Measurements from ENCODE around the gene C14orf180.
A peak's percentile ranks its signal among the peaks of the same experiment; 100 is the strongest.

The C14orf180 gene

DNA sequence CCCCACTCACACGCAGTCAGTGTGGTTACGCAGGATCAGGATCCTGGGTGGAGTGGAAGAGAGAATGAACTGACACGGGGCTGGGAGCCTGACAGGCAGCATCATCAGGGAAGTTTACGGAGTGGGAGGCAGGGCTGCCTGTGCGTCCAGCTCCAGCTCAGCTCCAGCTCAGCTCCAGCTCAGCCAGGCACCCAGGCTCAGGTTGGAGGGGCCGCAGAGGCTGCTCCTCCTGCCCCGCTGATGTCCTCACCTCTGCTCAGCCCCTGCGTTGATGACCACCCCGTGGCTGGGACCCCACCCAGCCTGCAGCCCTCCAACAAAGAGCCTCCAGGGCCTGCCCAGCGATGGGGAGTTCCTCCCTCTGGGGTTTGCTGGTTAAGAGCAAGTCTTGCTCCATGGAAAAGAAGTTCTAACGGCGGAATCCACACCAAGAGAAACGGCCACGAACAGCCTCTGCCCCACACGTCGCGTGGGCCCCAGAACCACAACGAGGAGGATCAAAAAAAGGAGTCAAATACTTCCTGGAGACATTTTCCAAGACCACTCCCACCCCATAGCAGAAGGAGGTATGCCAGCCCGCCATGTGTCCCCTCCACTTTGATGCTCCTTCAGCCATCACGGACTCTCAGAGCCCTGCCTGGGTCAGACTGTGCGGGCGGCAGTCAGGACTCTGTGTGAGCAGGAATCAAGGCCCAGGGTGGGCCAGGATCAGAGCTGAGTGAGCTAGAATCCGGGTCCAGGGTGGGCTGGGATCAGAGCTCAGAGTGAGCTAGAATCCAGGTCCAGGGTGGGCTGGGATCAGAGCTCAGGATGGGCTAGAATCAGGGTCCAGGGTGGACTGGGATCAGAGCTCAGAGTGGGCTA, 17.7 kb upstream of the C14orf180 start:
- no peak for DNase-seq (ENCODE audit: low spot score)

DNA sequence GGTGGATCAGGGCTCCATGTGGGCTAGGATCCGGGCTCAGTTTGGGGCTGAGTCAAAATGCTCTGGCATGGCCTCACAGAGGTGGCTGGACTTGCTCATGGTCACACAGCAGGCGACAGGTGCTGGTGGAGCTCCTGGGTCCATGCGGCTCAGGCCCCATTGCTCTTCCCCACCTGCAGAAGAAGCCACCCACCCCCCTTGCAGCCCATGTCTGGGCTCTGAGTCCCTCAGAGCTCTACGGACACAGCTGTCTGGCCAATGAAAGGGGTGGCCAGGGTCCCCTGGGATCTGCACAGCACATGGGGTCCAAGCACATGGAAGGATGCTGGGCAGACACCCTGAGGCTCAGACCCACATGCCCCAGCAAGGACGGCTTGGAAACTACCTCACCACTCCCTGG, 17.0 kb upstream of the C14orf180 start:
- no peak for DNase-seq (ENCODE audit: low spot score)

DNA sequence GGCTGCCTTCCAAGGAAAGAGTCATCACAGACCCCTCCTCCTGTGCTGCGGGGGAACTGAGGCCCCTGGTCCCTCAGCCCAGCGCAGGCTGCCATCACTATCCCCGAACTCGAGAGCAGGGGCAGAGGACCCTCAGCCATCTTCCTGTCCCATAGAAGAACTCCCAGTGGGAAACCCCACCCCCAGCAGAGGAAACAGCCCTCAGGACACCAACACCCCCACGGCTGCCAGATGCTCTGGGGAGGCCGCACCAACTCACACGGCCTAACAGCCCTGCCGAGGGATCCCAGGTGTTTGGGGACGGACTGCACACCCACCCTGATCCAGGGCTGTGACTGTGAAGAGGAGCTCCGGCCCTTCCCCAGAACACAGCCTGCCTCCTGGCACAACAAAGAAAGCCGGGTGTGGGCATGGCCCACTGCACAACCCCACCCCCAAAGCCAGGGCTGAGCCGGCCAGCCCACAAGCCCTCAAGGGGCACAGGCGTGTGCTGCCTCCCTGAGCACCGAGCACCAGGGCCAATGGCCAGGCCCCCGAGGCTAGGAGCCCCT, 16.3 kb upstream of the C14orf180 start:
- no peak for DNase-seq (ENCODE audit: low spot score)

DNA sequence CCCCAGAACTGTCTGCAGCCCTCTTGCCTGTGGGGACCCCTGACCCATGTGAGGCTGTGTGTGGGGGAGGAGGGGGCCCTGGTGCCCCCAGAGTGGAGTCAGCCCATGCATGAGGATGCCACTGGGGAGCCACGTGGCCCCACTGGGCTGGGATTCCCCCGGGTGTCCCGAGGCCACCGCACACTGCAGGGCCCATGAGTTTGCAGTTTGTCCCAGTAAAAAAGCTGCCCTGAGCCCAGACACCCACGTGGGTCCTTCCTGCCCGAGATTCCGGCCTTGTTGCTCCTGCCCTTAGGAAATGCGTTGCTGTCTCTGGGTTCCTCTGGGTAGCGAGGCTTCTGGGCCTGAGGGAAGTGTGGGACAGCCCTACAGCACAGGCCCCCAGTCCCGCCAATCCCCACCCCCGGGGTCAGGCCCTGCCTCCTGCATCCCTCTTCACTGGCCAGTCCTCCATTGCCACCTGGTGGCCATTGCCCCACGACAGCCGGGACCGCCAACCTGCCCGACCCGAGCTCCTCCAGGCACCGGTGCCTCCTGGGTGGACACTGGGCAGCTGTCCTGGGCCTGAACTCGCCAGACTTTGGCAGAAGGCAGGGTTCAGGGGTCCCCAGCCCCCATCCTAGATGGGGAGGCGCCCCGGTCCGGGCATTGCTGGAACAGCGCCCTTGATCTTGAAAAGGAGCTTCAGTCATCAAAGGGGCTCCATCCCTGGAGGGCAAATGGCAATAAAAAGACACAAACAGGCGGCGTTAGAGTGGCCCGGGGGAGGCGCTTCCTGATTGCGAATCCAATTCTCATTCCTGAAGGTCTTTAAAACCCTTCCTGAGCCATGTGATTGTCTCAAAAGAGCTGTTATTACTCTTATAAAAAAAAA, 15.6 kb upstream of the C14orf180 start:
- peak; percentile 65 for DNase-seq (ENCODE audit: low spot score)

DNA sequence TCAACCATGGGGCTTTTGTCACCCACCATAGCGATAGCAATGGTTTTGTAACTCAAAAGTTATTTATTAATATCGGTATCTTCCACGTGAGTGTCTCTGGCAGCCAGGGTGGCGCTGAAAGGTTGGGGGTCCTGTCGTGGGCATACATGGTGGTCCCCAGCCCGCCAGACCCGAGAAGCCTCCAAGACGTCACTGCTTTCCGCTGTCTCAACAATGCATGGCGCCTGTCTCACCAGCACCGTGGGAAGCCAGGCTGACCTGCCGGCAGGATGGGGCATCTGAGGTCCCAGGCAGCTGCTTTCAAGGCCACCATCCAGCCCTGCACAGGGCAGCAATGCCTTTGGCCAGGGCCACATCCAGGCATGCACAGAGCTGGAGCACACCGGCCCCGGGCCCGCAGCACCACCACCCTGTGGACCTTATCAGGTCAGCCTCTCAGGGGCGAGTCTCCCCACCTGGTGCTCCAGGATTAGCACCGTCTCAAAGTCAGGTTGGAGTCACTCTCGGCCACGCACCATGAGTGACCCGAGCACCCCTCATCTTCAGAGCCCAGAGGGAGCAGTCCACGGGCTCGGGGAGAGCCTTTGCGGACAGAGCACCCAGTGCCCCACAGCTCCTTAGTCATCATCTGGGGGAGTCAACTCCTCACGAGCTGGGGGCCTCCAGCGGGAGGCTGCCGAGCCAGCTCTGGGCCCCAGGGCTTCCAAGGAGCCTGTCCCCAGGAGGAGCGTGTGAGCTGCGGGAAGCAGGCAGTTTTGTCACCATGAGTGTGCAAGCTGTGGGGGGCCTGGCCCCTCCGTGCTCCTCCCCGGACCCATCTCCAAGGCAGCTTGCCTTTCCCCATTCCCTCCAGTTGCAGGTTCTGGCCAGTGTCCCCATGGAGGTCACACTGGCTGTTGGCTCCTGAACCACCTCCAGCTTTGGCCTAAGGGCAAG, 14.6 kb upstream of the C14orf180 start:
- no peak for DNase-seq (ENCODE audit: low spot score)

DNA sequence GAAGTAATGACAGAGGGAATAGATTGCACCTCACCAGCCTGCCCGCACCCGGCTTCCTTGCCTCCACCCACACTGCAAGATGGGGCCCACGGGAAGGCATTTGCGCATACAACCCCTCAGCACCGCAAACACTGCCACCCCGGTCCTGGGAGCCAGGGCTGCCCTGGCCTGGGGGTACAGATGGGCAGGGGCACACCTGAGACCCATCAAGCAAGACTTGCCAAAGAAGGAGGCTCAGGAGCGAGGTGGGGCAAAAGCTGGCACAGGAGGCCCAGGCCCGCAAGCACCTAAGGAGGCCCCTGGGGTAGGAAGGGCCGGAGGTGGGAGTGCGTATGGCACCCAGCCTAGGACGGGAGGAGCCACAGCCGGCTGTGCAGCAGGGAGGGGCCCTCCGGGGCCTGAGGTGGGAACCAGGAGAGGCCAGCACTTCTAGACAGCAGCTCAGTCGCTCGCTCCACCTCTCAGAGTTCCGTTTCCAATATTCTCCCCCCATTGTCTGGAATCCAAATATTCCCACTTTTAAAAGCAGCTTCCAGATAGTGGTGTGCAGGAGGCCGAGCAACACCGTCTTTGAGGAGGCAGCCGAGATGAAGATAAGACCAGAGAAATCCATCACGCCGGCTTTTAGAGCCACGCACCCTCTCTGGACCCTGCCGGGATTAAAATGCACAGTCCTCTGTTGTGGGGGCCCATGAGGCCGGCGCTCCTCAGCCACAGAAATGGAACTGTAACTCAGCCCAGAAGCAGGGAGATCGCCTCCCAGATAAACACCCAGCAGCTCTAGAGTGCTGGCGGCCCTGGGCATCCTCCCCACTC, 12.2 kb upstream of the C14orf180 start:
- DNase-seq (ENCODE audit: low spot score) = no peak

DNA sequence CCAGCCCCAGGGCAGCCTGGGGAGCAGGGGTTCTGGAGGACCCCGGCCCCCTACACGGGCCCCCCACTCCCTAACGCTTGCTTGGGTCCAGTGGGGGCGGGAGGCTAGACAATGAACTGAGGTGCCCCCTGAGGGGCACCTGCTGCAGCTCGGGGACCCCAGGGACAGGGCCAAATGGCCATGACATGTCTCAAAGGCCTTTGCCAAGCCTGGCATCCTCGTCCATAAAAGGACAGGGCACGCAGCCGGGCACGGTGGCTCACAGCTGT, 11.7 kb upstream of the C14orf180 start:
- no peak for DNase-seq (ENCODE audit: low spot score)

DNA sequence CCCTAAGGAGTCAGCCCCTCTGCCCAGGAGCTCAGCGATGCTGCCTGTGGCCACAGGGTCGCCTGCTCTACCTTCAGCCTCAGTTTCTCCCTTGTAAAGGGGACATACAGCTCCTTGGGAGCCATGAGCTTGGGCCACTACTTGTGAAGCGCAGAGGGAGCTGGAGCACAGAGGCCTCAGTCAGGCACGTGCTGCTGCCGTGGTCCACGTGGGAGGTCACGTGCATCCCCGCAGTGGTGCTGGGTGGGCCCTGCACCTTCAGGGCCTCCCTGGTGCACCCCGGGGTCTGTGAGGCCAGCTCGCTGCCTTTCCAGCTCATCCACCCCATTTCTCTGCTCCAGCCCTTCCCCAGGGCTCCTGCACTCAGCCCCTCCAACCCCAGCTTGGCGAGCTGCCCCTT, 10.9 kb upstream of the C14orf180 start:
- no peak for DNase-seq (ENCODE audit: low spot score)

DNA sequence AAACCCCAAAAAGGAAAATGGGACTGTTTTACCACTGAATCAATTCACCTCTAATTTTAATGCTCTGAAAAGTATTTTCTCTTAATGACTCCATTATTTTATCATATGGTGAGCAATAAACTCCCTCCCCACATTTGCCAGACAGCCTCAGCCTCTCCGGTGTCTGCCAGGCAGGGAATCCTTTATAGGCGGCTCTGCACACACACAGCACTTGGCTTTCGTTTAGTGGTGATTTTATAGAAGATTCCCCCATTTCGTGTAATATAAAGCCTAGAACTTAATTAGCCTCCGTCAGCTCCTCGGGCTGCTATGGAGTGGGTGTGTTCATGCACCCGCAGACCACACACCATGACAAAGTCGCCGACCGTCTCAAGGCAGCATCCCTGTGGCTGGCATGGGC, 10.1 kb upstream of the C14orf180 start:
- DNase-seq (ENCODE audit: low spot score) = no peak

DNA sequence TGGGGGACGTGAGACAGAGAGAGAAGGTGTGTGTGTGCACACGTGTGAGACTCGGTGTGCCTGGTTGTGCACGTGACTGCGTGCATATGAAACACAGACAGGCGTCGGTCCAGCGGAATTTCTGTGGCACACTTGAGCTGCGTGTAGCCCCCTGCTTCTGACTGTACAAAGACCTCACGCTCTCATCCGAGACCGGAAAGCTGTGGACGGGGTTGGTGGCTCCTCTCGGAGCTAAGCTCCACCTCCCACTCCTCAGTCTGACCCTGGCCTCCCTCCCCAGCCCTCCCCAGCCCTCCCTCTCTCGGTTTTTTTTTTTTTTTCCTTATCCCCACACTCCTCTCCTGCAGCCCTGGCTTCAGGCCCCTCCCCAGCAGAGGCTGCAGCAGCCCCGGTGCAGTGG, 8.3 kb upstream of the C14orf180 start:
- DNase-seq (ENCODE audit: low spot score) = no peak

DNA sequence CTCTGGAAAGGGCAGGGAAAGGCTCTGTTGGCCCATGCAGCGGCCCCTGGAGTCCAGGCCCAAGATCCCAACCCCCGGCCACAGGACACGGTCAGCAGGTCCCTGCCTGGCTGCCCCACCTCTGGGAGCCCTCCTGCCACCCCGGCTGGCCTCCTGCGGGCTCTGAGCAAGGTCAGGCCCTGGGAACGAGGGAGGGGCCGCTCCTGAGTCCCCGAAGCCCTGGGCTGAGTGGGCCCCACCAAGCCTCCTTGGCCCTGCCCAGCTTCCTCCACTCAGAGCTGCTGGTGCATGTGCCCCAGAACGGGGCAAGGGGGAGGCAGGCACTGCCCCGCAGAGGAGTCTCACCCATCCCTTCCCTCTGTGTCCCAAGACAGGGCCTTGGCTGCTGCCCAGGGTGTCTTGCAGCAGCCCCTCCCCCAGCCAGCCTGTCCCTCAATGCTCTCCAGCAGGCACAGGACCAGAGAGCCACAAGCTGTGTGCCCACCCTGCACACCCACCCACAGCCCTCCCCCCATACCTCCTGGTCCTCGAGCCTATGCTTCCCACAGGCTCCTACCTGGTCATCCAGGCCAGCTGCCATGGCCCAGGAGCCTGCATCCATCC, 7.4 kb upstream of the C14orf180 start:
- no peak for DNase-seq (ENCODE audit: low spot score)

DNA sequence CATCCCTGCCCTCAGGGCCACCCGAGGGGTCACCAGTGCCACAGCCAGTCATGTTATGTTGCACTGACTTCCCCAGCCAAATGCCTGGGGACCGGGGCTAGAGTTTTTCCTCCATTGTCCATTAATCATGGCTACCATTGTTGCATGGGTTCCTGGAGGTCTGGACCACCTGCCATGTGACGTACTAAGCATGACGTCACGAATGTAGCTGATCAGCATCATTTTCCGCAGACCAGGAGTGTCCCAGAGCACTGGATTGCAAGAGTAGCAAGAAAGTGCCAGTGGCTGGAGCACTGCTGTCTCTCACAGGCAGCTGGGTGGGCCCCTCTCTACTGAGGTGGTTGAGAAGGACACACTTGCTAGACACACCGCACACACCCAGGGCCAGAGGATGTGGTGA, 6.9 kb upstream of the C14orf180 start:
- no peak for DNase-seq (ENCODE audit: low spot score)

DNA sequence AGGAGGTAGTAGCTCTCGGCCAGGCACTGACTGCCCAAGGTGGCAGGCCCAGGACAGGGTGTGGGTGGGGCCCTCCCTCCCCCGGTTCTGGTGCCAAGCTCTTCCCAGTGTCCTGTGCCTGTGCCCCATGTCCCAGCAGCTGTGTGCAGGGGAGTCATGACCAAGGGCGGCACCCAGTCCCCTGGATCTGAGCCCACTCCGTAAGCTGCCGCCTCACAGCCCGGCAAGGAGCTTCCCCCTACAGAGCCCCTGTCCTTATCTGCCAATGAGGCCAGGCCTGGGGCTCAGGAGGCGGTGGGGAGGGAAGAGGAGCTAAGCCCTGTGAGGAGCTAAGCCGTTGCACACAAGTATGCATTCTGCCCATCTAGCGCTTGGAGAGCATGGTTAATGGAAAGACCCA, 5.6 kb upstream of the C14orf180 start:
- DNase-seq (ENCODE audit: low spot score) = no peak

DNA sequence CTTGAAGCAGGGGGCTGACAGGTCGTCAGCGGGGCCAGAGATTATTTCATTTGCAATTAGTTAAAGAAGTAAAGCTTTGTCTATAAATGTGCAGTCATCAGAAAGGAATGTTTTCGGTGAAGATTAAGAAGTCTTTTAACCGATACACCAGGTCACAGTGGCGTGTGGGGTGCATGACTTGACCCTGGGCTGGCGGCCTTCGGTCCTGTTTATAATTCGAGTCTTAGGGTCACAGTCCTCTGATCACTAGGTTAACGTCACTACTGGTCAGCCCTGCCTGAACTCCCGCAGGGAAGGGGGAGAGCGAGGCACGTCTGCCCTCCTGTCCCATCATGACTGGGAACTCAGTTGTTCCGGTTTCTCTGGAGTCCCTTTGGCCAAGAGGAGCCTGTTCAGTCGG, 5.0 kb upstream of the C14orf180 start:
- no peak for DNase-seq (ENCODE audit: low spot score)

DNA sequence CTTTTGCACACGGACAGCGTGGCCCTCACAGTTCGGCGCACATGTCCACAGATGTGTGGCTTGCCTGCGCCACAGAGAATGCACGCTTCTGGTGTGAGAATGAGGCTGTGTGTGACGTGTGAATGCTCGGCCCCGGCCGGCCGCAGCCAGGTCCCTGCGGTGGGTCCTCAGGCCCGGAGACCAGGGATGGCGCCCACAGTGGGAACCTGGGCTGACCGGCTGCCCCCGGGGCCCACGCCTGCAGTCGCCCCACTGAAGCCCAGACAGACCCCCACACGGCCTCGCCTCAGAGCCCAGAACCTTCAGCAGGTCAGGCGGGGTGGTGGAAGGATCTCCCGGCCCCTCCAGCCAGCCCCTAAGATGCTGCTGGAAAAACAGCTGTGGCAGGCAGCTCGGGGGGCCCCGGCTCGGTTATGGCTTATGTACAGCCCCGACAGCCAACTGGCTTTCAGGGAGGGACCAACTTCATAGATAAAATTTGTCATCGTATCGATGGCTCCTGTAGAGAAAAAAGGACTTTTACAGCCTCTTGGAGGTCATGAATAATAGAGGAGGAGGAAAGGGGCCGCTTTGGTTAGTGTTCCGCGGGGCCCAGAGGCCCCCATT, 4.5 kb upstream of the C14orf180 start:
- no peak for DNase-seq (ENCODE audit: low spot score)

DNA sequence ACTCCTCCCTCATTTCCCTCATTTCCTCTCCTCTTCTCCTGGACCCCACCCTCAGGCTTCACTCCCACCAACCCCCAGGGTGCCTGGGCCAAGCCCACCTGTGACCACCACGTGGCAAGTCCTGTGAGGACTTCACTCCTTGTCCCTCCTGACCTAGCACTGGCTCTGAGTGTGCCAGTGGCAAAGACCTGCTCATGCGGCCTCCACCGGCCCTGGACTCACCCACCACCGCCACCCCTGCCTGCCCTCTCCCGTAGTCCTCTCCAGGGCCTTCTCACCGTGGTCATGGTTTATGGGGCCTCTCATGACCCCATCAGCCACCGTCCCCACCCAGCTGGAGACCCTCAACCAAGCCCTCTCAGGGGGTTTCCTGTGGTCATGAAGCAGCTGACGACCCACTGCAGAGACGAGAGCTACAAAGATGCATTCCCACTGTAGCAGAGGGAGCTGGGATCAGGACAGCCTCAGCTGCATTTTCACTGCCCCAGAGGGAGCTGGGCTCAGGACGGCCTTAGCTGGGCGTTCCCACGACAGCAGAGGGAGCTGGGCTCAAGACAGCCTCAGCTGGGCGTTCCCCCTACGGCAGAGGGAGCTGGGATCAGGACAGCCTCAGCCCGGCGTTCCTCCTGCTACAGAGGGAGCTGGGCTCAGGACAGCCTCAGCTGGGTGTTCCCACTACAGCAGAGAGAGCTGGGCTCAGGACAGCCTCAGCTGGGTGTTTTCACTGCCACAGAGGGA, 3.2 kb upstream of the C14orf180 start:
- no peak for DNase-seq (ENCODE audit: low spot score)

DNA sequence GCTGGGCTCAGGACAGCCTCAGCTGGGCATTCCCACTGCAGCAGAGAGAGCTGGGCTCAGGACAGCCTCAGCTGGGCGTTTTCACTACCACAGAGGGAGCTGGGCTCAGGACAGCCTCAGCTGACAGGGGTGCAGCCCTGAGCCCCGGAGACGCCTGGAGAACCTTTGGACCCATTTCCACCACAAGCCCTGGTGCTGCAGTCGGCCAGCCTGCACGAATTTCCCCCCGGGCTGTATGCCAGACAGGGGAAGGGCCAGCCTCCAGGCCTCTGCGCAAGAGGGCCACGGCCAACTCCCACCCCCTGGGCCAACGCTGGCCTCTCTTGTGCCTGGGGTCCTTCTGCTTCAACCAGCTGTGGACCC, 2.6 kb upstream of the C14orf180 start:
- DNase-seq (ENCODE audit: low spot score) = no peak

DNA sequence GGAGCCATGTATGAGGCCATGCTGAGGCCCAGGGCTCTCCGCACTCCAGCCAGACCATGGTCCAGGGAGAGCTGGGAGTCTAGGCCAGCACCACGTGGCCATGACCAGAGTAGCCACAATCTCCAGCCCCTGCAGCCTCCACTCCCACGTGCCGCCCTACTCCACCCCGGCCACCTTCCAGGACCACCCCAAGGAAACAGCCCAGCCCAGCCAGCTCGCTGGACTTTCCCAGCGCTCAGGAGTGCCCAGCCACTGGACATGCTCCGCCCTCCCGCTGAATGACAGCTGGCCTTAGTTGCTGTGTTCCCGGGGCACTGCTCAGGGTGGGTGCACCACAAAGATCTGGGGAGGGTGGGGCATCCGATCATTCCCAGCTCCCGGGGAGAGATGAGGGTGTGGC, 2.1 kb upstream of the C14orf180 start:
- DNase-seq (ENCODE audit: low spot score) = no peak

DNA sequence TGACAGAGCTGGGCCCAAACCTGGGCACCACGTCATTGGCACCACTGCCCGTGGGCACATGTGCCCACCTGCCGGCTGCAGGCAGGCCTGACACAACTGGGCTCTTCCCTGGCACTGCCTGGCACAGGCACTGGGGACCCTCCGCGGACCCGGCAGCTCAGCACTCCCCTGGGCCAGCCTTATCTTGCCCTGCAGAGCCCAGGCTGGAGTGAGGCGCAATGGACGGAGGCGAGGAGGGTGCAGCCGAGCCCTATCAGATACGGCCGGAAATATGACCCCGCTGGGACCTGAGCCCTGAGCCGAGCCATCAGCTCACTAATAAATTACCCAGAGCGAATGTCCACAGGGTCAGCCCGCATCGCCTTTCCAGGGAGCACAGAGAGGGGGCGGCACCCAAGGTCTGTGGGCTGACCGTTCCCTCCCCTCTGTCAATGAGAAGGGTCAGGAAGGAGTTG, 1.7 kb upstream of the C14orf180 start:
- no peak for DNase-seq (ENCODE audit: low spot score)

DNA sequence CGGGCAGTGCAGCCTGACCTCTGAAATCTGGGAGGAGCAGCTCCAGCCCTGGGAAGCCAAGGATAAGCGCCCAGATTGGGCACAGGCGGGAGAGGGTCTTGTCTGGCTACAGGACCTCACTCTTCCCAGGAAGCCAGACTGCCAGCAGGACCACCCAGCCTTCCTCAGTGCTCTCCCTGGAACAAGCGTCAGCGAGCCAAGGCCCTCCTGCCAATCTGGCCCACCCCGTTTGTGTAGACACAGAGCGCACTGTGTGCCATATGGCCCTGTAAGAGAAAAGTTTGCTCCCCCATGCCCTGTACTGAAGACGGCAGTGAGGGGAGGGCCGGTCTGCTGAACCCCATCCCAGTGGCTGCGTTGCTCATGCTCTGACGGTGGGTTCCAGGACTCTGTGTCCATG, 1.2 kb upstream of the C14orf180 start:
- DNase-seq (ENCODE audit: low spot score) = no peak

Data from cerebellar cortex (tissue), 1 donor.